ENCODE data around the gene SLC25A39.
"Not testable (repeated sequence)": the region's sequence is repeated elsewhere in the genome, so short reads cannot be mapped to it uniquely, and the experiment has no call there.

The SLC25A39 gene

GRCh38 chr17:44324571-44325275 lies at the start of gene SLC25A39:
Gene SLC25A39, minus strand, starts transcription at chr17:44324823. Its CDS starts 1,261 bp downstream, at chr17:44323562.
- in situ Hi-C loops (cut with MboI; ENCODE audit: low sequenced_read_pairs): loop anchor here (10.0 kb wide), 1 partner anchor 100 kb away; no protein-coding TSS in a partner anchor

DNA sequence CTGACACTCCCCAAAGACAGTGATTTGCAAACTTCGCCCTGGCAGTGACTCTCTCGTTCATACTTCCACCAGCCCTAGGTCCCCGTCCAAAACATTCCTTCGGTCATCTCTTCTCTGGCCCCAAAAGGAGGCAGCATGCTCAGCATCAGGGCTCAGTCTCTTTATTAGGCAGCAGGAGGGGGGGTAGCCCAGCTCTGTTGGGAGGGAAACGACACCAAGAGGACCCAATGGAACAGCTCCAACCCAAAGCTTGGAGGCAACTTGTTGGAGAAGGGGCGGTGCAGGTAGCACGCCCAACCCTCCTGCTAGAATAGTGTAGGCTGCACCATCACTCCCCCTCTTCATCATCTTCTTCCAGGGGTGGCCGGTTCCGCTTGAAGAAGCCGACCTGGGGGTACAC lies 47.4 kb upstream of the SLC25A39 start:
- in situ Hi-C loops (cut with MboI; ENCODE audit: low sequenced_read_pairs): no loop called here

DNA sequence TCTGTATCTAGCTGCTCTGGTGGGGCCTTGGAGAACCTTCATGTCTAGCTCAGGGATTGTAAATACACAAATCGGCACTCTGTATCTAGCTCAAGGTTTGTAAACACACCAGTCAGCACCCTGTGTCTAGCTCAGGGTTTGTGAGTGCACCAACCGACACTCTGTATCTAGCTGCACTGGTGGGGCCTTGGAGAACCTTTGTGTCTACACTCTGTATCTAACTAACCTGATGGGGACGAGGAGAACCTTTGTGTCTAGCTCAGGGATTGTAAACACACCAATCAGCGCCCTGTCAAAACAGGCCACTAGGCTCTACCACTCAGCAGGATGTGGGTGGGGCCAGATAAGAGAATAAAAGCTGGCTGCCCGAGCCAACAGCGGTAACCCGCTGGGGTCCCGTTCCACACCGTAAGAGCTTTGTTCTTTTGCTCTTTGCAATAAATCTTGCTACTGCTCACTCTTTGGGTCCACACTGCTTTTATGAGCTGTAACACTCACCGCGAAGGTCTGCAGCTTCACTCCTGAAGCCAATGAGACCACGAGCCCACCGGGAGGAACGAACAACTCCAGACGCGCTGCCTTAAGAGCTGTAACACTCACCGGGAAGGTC lies 44.9 kb upstream of the SLC25A39 start:
- in situ Hi-C loops (cut with MboI; ENCODE audit: low sequenced_read_pairs): not testable (repeated sequence)

GRCh38 chr17:44368391-44369243 lies 44.0 kb upstream of the SLC25A39 start:
- in situ Hi-C loops (cut with MboI; ENCODE audit: low sequenced_read_pairs): not testable (repeated sequence)

DNA sequence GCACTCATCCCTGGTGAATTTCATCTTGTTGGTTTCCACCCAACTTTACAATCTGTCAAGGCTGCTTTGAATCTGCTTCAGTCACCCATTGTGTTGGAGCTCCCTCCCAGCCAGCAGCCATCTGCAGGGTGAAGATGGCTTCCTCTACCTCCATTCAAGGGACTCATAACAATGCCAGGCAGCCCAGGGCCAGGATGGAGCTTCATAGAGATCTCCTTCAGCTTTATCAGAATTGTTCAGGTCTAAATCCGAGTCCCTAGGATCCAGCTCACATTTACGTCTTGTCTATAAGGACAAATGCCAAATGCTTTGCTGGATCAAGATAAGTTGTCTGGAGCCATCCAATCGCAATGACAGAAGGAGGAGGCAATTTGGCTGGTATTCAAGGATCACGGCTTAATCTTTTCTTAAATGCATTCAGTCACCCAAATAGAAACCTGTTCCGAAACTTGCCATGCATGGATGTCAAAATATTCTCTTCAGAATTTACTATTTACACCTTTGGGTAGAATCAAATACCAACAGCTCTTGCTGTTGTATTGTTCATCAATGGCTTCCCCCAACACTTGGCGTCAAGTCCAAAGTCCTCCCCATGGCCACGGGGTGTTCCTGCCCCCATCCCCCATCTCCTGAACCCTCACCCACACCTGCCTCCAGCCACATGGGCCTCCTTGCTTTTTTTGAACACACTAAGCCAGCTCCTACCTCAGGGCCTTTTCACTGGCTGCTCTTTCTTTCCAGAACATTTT lies 42.8 kb upstream of the SLC25A39 start:
- in situ Hi-C loops (cut with MboI; ENCODE audit: low sequenced_read_pairs): no loop called here

GRCh38 chr17:44365051-44365450 lies 40.4 kb upstream of the SLC25A39 start:
- in situ Hi-C loops (cut with MboI; ENCODE audit: low sequenced_read_pairs): not testable (repeated sequence)

GRCh38 chr17:44363613-44364159 lies 39.1 kb upstream of the SLC25A39 start, which contains the start of gene FAM171A2:
Gene FAM171A2, minus strand, starts transcription at chr17:44363853. Its CDS starts 139 bp downstream, at chr17:44363714.
- in situ Hi-C loops (cut with MboI; ENCODE audit: low sequenced_read_pairs): no loop called here

GRCh38 chr17:44362949-44363612 lies 38.5 kb upstream of the SLC25A39 start:
- in situ Hi-C loops (cut with MboI; ENCODE audit: low sequenced_read_pairs): no loop called here

DNA sequence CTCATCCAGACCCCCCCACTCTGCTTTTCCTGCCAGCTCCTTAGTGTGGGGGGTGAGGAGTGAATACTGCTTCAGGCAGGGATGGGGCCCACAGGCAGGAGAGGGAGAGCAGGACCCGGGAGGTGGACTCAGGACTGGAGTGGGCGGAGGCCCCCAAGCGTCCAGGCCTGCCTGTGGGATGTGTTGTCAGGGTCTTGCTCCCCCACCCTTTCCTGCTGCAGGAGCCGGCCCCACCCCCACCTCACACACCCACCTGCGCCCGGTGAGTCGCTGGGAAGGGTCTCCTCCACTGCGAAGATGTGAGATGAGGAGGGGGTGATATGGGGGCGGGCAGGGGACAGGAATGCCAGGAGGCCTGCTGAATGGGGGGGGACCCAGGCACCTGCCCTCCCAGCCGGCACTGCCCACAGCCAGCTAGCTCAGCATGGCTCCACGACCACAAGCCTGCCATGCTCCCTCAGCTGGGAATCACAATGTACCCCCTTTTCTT lies 37.9 kb upstream of the SLC25A39 start:
- in situ Hi-C loops (cut with MboI; ENCODE audit: low sequenced_read_pairs): no loop called here

- in situ Hi-C loops (cut with MboI; ENCODE audit: low sequenced_read_pairs): no loop called here
Observed at GRCh38 chr17:44361292-44362260, 37.0 kb upstream of the SLC25A39 start.

- in situ Hi-C loops (cut with MboI; ENCODE audit: low sequenced_read_pairs): no loop called here
Observed at GRCh38 chr17:44360826-44361225, 36.2 kb upstream of the SLC25A39 start.

GRCh38 chr17:44360144-44360533 lies 35.5 kb upstream of the SLC25A39 start:
- in situ Hi-C loops (cut with MboI; ENCODE audit: low sequenced_read_pairs): no loop called here

GRCh38 chr17:44359458-44360143 lies 35.0 kb upstream of the SLC25A39 start:
- in situ Hi-C loops (cut with MboI; ENCODE audit: low sequenced_read_pairs): no loop called here

GRCh38 chr17:44359006-44359405 lies 34.4 kb upstream of the SLC25A39 start:
- in situ Hi-C loops (cut with MboI; ENCODE audit: low sequenced_read_pairs): no loop called here

DNA sequence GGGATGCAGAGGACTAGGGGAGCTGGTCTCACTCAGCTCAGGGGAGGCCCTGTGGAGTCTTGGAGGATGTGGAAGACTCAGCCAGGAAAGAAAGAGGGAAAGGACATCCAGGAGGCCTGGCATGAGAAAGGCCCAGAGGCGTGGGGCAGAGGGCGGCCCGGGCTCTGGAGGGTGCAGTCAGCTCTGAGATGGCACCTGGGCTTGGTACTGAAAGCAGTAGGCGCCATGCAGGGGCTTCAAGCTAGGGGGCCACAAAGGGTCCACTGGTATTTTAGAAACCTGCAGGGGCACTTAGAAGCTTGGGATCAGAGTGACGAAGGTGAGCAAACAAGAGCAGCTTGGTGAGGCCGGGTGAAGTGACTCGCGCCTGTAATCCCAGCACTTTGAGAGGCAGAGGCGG lies 33.4 kb upstream of the SLC25A39 start:
- in situ Hi-C loops (cut with MboI; ENCODE audit: low sequenced_read_pairs): no loop called here

- in situ Hi-C loops (cut with MboI; ENCODE audit: low sequenced_read_pairs): no loop called here
Observed at GRCh38 chr17:44356241-44356640, 31.6 kb upstream of the SLC25A39 start.

GRCh38 chr17:44355642-44356099 lies 31.0 kb upstream of the SLC25A39 start:
- in situ Hi-C loops (cut with MboI; ENCODE audit: low sequenced_read_pairs): no loop called here

Data from HL-60/S4 treated with phorbol 12-myristate 13-acetate at 8.2 ng/mL for 4 days and 3 days (cell line).